GM12878 (cell line): ENCODE results near the gene MGME1. TPM values are rescaled to one million over a fixed set of nuclear protein-coding genes. Genes with fewer than 3 reads are reported as not detected.

Experiments used
- ATF2 ChIP-seq: IDR thresholded peaks from 2 replicates; pipeline ENCODE4 v1.6.1; 2012; ENCODE audit warnings: low read length, inconsistent platforms
- BMI1 ChIP-seq: fragments of 450-650 bp; IDR thresholded peaks from 2 replicates; pipeline ENCODE4 v1.6.1; 2016; ENCODE audit warnings: mild to moderate bottlenecking, moderate library complexity, borderline replicate concordance
- CHD1 ChIP-seq: IDR thresholded peaks from 2 replicates; pipeline ENCODE4 v1.6.1; 2012; ENCODE audit warnings: low read depth, low read length, improper control_type of control experiment
- E4F1 ChIP-seq: fragments of 450-650 bp; IDR thresholded peaks from 2 replicates; pipeline ENCODE4 v1.6.1; 2018; ENCODE audit warnings: borderline replicate concordance, mild to moderate bottlenecking; ENCODE audit not compliant: partially characterized antibody
- MLLT1 ChIP-seq: fragments of 450-650 bp; IDR thresholded peaks from 2 replicates; pipeline ENCODE4 v1.6.1; 2016; ENCODE audit warnings: mild to moderate bottlenecking
- MTA3 ChIP-seq: IDR thresholded peaks from 2 replicates; pipeline ENCODE4 v1.6.1; 2012; ENCODE audit warnings: low read length, inconsistent platforms, borderline replicate concordance
- POLR2AphosphoS5 ChIP-seq: IDR thresholded peaks from 2 replicates; pipeline ENCODE4 v1.6.1; 2011; ENCODE audit warnings: mild to moderate bottlenecking, low read length, inconsistent platforms
- RAD51 ChIP-seq: fragments of 450-650 bp; IDR thresholded peaks from 2 replicates; pipeline ENCODE4 v1.6.1; 2016; ENCODE audit warnings: moderate library complexity, mild to moderate bottlenecking, inconsistent platforms
- RELB ChIP-seq: fragments of 450-650 bp; IDR thresholded peaks from 2 replicates; pipeline ENCODE4 v1.6.1; 2017; ENCODE audit warnings: low read depth, mild to moderate bottlenecking, moderate library complexity
- SIN3A ChIP-seq: IDR thresholded peaks from 2 replicates; pipeline ENCODE4 v1.6.1; 2012; ENCODE audit warnings: low read depth, low read length, improper control_type of control experiment
- YY1 ChIP-seq: IDR thresholded peaks from 2 replicates; pipeline ENCODE4 v1.6.1; 2011; ENCODE audit warnings: low read depth, mild to moderate bottlenecking, low read length
- ZNF384 ChIP-seq: IDR thresholded peaks from 2 replicates; pipeline ENCODE4 v1.6.1; 2012; ENCODE audit warnings: low read depth, mild to moderate bottlenecking, low read length, improper control_type of control experiment, borderline replicate concordance
- polyA plus RNA-seq, 11 experiments: library from polyadenylated mRNA; depleted of rRNA in 4 of 11; unstranded in 6 of 11; stranded (reverse) in 5 of 11; fragments of >200 nt; fragmentation: Nextera tagmentation in 4 of 11; fragmentation: Illumina TruSeq in 1 of 11; extraction: Ambion mirVana in 4 of 11; extraction: Trizol in 1 of 11; gene quantifications; 1 replicate in 1 of 11; 2 replicates in 10 of 11; pipeline versions ENCODE4 v1.2.1 to v1.2.3, GENCODE V29; 2011 to 2016; ENCODE audit warnings: inconsistent platforms in 2 of 11, missing spikeins in 2 of 11, low read depth in 1 of 11
- total RNA-seq, 4 experiments: library from RNA; depleted of rRNA in 3 of 4; stranded (reverse); fragments of >200 nt in 3 of 4; fragmentation: Illumina TruSeq in 1 of 4; extraction: Trizol in 1 of 4; gene quantifications; 2 replicates each; pipeline versions ENCODE4 v1.2.1 to v1.2.3, GENCODE V29; 2013 to 2021

The MGME1 gene
- total and polyA plus RNA-seq, 10 of the 15 experiments (the other 5 are each of a cell fraction or from before 2014, with no cell fraction given): 13.4 to 44.8 (median 30.6) TPM

- TF ChIP-seq E4F1 (no peak), MLLT1 (peak; percentile 60), SIN3A (no peak), ZNF384 (no peak), MTA3 (0 out of 2 replicates have a peak, but pooled peaks have one; percentile 32), ATF2 (peak; percentile 39; the same call in 1 of the 2 replicates), RAD51 (peak; percentile 88), RELB (0 out of 2 replicates have a peak, but pooled peaks have one; percentile 16), YY1 (no peak), POLR2AphosphoS5 (0 out of 2 replicates have a peak, but pooled peaks have one; percentile 15), BMI1 (0 out of 2 replicates have a peak, but pooled peaks have one; percentile 31), CHD1 (0 out of 2 replicates have a peak, but pooled peaks have one; percentile 54)
Observed at GRCh38 chr20:17967521-17968365, 1.1 kb upstream of the MGME1 start (continued).
